GM21529 (cell line): ENCODE results near the gene USP43.
"Not testable (repeated sequence)": the region's sequence is repeated elsewhere in the genome, so short reads cannot be mapped to it uniquely, and the experiment has no call there.

ENCODE experiments used
- ATAC-seq: cut with Tn5 transposase; IDR thresholded peaks from one replicate; pipeline ENCODE4 v1.9.1; 2021; ENCODE audit not compliant: unreplicated experiment

USP43 gene

GRCh38 chr17:9644910-9645751 lies at the start of gene USP43:
TSS of gene USP43 (plus strand) at chr17:9645517. CDS start at chr17:9645633, 116 bp downstream.
- ATAC-seq, result no peak

GRCh38 chr17:9597638-9598037 lies 47.7 kb upstream of the USP43 start:
- not testable (repeated sequence) for ATAC-seq

GRCh38 chr17:9598661-9599060 lies 46.7 kb upstream of the USP43 start:
- ATAC-seq, result no peak

- ATAC-seq, result not testable (repeated sequence)
Observed at GRCh38 chr17:9604583-9604982, 40.7 kb upstream of the USP43 start.

GRCh38 chr17:9606453-9606852 lies 38.9 kb upstream of the USP43 start:
- ATAC-seq, result no peak

GRCh38 chr17:9607058-9607457 lies 38.3 kb upstream of the USP43 start:
- ATAC-seq, result not testable (repeated sequence)

- no peak for ATAC-seq
Observed at GRCh38 chr17:9611557-9611956, 33.8 kb upstream of the USP43 start.

GRCh38 chr17:9612006-9612405 lies 33.3 kb upstream of the USP43 start:
- ATAC-seq, result no peak

- no peak for ATAC-seq
Observed at GRCh38 chr17:9615486-9615885, 29.8 kb upstream of the USP43 start.

GRCh38 chr17:9622961-9623360 lies 22.4 kb upstream of the USP43 start:
- no peak for ATAC-seq

GRCh38 chr17:9628509-9628908 lies 16.8 kb upstream of the USP43 start:
- ATAC-seq, result no peak

- ATAC-seq, result no peak
Observed at GRCh38 chr17:9632741-9633140, 12.6 kb upstream of the USP43 start.

- ATAC-seq, result no peak
Observed at GRCh38 chr17:9635340-9635739, 10.0 kb upstream of the USP43 start.

- ATAC-seq, result no peak
Observed at GRCh38 chr17:9636501-9636900, 8.8 kb upstream of the USP43 start.

GRCh38 chr17:9640388-9640787 lies 4.9 kb upstream of the USP43 start:
- ATAC-seq, result not testable (repeated sequence)

GRCh38 chr17:9643611-9644010 lies 1.7 kb upstream of the USP43 start:
- ATAC-seq, result no peak

- ATAC-seq, result no peak
Observed at GRCh38 chr17:9645851-9646545, 681 bp downstream of the USP43 start.

GRCh38 chr17:9646546-9646885 lies 1.2 kb downstream of the USP43 start:
- ATAC-seq, result no peak

GRCh38 chr17:9647014-9647413 lies 1.7 kb downstream of the USP43 start:
- no peak for ATAC-seq

- ATAC-seq, result no peak
Observed at GRCh38 chr17:9648521-9649110, 3.3 kb downstream of the USP43 start.

GRCh38 chr17:9658593-9659211 lies 13.4 kb downstream of the USP43 start:
- no peak for ATAC-seq

GRCh38 chr17:9661027-9661426 lies 15.7 kb downstream of the USP43 start:
- no peak for ATAC-seq
